NCI-H748 treated with DMSO at 0.1 percent for 48 hours (cell line): ENCODE measurements around the gene KLF4.

Experiments
- DNase-seq: peaks from one replicate; lab custom pipeline; 2025; lab: John Stamatoyannopoulos, UW

The KLF4 gene

GRCh38 chr9:107447834-107448233, 41.7 kb downstream of the KLF4 start:
- peak; percentile 94 for DNase-seq

- DNase-seq: no peak
Measured at GRCh38 chr9:107447081-107447480, 42.5 kb downstream of the KLF4 start.

- no peak for DNase-seq
Measured at GRCh38 chr9:107446491-107446890, 43.1 kb downstream of the KLF4 start.

GRCh38 chr9:107443786-107444185, 45.8 kb downstream of the KLF4 start:
- DNase-seq: no peak

GRCh38 chr9:107439991-107440456, 49.5 kb downstream of the KLF4 start:
- no peak for DNase-seq

GRCh38 chr9:107438211-107439031, 51.1 kb downstream of the KLF4 start:
- no peak for DNase-seq

- DNase-seq: no peak
Measured at GRCh38 chr9:107437716-107438115, 51.9 kb downstream of the KLF4 start.

- DNase-seq: no peak
Measured at GRCh38 chr9:107435415-107435814, 54.2 kb downstream of the KLF4 start.
